ENCODE results near the gene ATP1A3.
A peak's percentile ranks its signal among the peaks of the same experiment; 100 is the strongest.

The ATP1A3 gene

GRCh38 chr19:41998246-41999020 is 4.4 kb upstream of the ATP1A3 start:
- Histone ChIP-seq H3K36me3 (replicated peaks; ENCODE audit: insufficient read depth, low read length) (no peaks in the 10 kb centered on the region), H3K27me3 (replicated peaks; ENCODE audit: insufficient read depth, low read length) (peaks cover 85% of the 10 kb centered on the region)

DNA sequence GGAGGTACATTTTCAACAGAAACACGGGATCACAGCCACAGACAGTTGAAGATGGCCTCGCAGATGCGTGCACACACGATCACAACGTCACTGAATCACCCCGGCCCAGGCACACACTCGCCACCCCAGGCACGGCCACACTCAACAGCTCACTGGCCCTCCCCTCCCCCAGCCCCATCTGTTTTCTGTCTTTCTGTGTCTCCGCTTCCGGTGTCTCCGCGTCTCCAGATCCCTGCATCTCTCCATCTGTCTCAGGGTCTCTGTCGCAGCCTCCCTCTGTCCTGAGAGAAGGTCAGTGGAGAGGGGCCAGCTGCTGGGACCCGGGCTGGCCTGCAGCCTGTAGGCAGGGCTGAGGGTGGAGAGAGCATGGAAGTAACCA is 3.8 kb upstream of the ATP1A3 start:
- H3K4me1 ChIP-seq (ENCODE audit: low read length), result no peaks in the 10 kb centered on the region
- no peaks in the 10 kb centered on the region for H3F3A ChIP-seq (ENCODE audit: insufficient read depth, low read length)
- no peak overlapping the region for H3K9ac ChIP-seq (ENCODE audit: low read length)
- H3K36me3 ChIP-seq (replicated peaks; ENCODE audit: insufficient read depth, low read length), result no peaks in the 10 kb centered on the region
- H3K27me3 ChIP-seq (replicated peaks; ENCODE audit: insufficient read depth, low read length), result peaks cover 83% of the 10 kb centered on the region
- H4K20me1 ChIP-seq (ENCODE audit: insufficient read depth, low read length), result no peaks in the 10 kb centered on the region
- no peak for DNase-seq
- no peaks in the 10 kb centered on the region for H3K9me3 ChIP-seq (replicated peaks; ENCODE audit: insufficient read depth, low read length)
- TF ChIP-seq, protein P1, sequence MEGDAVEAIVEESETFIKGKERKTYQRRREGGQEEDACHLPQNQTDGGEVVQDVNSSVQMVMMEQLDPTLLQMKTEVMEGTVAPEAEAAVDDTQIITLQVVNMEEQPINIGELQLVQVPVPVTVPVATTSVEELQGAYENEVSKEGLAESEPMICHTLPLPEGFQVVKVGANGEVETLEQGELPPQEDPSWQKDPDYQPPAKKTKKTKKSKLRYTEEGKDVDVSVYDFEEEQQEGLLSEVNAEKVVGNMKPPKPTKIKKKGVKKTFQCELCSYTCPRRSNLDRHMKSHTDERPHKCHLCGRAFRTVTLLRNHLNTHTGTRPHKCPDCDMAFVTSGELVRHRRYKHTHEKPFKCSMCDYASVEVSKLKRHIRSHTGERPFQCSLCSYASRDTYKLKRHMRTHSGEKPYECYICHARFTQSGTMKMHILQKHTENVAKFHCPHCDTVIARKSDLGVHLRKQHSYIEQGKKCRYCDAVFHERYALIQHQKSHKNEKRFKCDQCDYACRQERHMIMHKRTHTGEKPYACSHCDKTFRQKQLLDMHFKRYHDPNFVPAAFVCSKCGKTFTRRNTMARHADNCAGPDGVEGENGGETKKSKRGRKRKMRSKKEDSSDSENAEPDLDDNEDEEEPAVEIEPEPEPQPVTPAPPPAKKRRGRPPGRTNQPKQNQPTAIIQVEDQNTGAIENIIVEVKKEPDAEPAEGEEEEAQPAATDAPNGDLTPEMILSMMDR (IDR thresholded peaks at IDR 0.05; ENCODE audit: low read length), result no peak
- no peak for TF ChIP-seq EZH2 (optimal IDR thresholded peaks at IDR 0.05; ENCODE audit: low read depth, low read length)
- TF ChIP-seq EZH2phosphoT487 (IDR thresholded peaks at IDR 0.05; ENCODE audit: low read length), result no peak
- H3K4me2 ChIP-seq (ENCODE audit: low read depth, low read length), result no peak overlapping the region
- no peaks in the 10 kb centered on the region for H3K79me2 ChIP-seq (ENCODE audit: low read length)
- no peak overlapping the region for H3K27ac ChIP-seq (ENCODE audit: low read length)
- H3K4me3 ChIP-seq (ENCODE audit: low read length), result no peak overlapping the region
- no peaks in the 10 kb centered on the region for H3K9me2 ChIP-seq (replicated peaks; ENCODE audit: insufficient read depth, low read length)
- no peak overlapping the region for H2AFZ ChIP-seq (ENCODE audit: low read length)

More at GRCh38 chr19:41998246-41999020, 4.4 kb upstream of the ATP1A3 start:
- peak; percentile 45 for DNase-seq
- Histone ChIP-seq H3K4me1 (ENCODE audit: low read length) (no peaks in the 10 kb centered on the region), H4K20me1 (ENCODE audit: insufficient read depth, low read length) (no peaks in the 10 kb centered on the region), H3K4me3 (ENCODE audit: low read length) (no peak overlapping the region), H2AFZ (ENCODE audit: low read length) (no peak overlapping the region), H3K9ac (ENCODE audit: low read length) (no peak overlapping the region), H3K27ac (ENCODE audit: low read length) (no peak overlapping the region), H3K4me2 (ENCODE audit: low read depth, low read length) (peak overlapping the region; percentile 19; the same call in 1 of the 2 replicates), H3F3A (ENCODE audit: insufficient read depth, low read length) (no peaks in the 10 kb centered on the region), H3K9me3 (replicated peaks; ENCODE audit: insufficient read depth, low read length) (no peaks in the 10 kb centered on the region), H3K79me2 (ENCODE audit: low read length) (no peaks in the 10 kb centered on the region), H3K9me2 (replicated peaks; ENCODE audit: insufficient read depth, low read length) (no peaks in the 10 kb centered on the region)
- no peak for TF ChIP-seq EZH2 (optimal IDR thresholded peaks at IDR 0.05; ENCODE audit: low read depth, low read length)
- TF ChIP-seq, protein P1 (IDR thresholded peaks at IDR 0.05; ENCODE audit: low read length), result peak; percentile 63

GRCh38 chr19:41997121-41997850 is 3.3 kb upstream of the ATP1A3 start:
- peak overlapping the region; percentile 16; the same call in 1 of the 2 replicates for H3K4me2 ChIP-seq (ENCODE audit: low read depth, low read length)
- TF ChIP-seq, protein P1 (IDR thresholded peaks at IDR 0.05; ENCODE audit: low read length), result no peak
- TF ChIP-seq EZH2 (optimal IDR thresholded peaks at IDR 0.05; ENCODE audit: low read depth, low read length) (no peak), EZH2phosphoT487 (IDR thresholded peaks at IDR 0.05; ENCODE audit: low read length) (no peak)
- no peak overlapping the region for H3K27ac ChIP-seq (ENCODE audit: low read length)
- no peak overlapping the region for H3K4me3 ChIP-seq (ENCODE audit: low read length)
- no peaks in the 10 kb centered on the region for H3K9me3 ChIP-seq (replicated peaks; ENCODE audit: insufficient read depth, low read length)
- H3K79me2 ChIP-seq (ENCODE audit: low read length), result no peaks in the 10 kb centered on the region
- peaks cover 83% of the 10 kb centered on the region for H3K27me3 ChIP-seq (replicated peaks; ENCODE audit: insufficient read depth, low read length)
- H3K9ac ChIP-seq (ENCODE audit: low read length), result no peak overlapping the region
- H4K20me1 ChIP-seq (ENCODE audit: insufficient read depth, low read length), result no peaks in the 10 kb centered on the region
- no peaks in the 10 kb centered on the region for H3K4me1 ChIP-seq (ENCODE audit: low read length)
- H2AFZ ChIP-seq (ENCODE audit: low read length), result no peak overlapping the region
- no peaks in the 10 kb centered on the region for H3F3A ChIP-seq (ENCODE audit: insufficient read depth, low read length)
- no peaks in the 10 kb centered on the region for H3K9me2 ChIP-seq (replicated peaks; ENCODE audit: insufficient read depth, low read length)
- DNase-seq, result peak; percentile 27
- no peaks in the 10 kb centered on the region for H3K36me3 ChIP-seq (replicated peaks; ENCODE audit: insufficient read depth, low read length)
